T-helper 1 cell treated with Interleukin-12 subunit alpha and Interleukin-12 subunit beta and Interleukin-4 antibody, amounts not matched to agents 30 μg/mL and 1 μg/mL, for 36 hours (primary cell): ENCODE results near the gene KRTAP20-4.

ENCODE experiments used
- H3K27ac Mint-ChIP-seq: one replicate; pipeline ENCODE4 v1.8.0; 2021; ENCODE audit warnings: mild to moderate bottlenecking, mixed read lengths
- H3K27me3 Mint-ChIP-seq: one replicate; pipeline ENCODE4 v1.8.0; 2021; ENCODE audit warnings: low read depth, mixed read lengths
- H3K36me3 Mint-ChIP-seq: one replicate; pipeline ENCODE4 v1.8.0; 2021; ENCODE audit warnings: low read depth, mixed read lengths
- H3K4me1 Mint-ChIP-seq: one replicate; pipeline ENCODE4 v1.8.0; 2021; ENCODE audit warnings: low read depth, mixed read lengths
- H3K4me3 Mint-ChIP-seq: one replicate; pipeline ENCODE4 v1.8.0; 2021; ENCODE audit warnings: mild to moderate bottlenecking, moderate library complexity, mixed read lengths
- H3K9me3 Mint-ChIP-seq: one replicate; pipeline ENCODE4 v1.8.0; 2021; ENCODE audit warnings: mixed read lengths

Gene KRTAP20-4

GRCh38 chr21:30623362-30623761 is 2.9 kb downstream of the KRTAP20-4 start:
- H3K4me1 Mint-ChIP-seq, result no peaks in the 10 kb centered on the region
- no peak overlapping the region for H3K4me3 Mint-ChIP-seq
- H3K36me3 Mint-ChIP-seq, result no peaks in the 10 kb centered on the region
- no peaks in the 10 kb centered on the region for H3K27me3 Mint-ChIP-seq
- H3K9me3 Mint-ChIP-seq, result peaks cover 6% of the 10 kb centered on the region
- H3K27ac Mint-ChIP-seq, result no peak overlapping the region

DNA sequence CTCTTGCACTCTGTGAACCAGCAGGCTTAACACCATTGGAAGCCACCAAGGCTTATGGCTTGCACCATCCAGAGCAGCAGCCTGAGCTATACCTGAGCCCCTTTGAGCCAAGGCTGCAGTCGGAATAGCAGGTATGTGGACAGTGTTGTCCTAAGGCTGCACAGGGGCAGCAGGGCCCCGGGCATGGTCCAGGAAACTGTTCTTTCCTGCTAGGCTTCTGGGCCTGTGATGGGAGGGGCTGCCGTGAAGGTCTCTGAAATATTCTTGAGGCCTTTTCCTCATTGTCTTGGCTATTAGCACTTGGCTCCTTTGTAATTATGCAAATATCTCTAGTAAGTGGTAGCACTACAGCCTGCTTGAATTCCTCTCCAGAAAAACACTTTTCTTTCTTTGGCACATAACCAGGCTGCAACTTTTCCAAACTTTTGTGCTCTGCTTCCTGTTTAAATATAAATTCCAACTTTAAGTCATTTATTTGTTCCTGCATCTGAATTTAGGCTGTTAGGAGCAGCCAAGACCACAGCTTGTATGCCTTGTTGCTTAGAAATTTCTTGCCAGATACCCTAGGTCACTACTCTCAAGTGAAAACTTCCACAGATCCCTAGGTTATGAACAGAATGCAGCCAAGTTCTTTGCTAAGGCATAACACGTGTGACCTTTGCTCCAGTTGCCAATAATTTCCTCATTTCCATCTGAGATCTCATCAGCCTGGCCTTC is 5.2 kb downstream of the KRTAP20-4 start:
- Mint-ChIP-seq H3K4me1 (no peaks in the 10 kb centered on the region), H3K27me3 (no peaks in the 10 kb centered on the region), H3K27ac (no peak overlapping the region), H3K9me3 (peaks cover 6% of the 10 kb centered on the region), H3K36me3 (no peaks in the 10 kb centered on the region), H3K4me3 (no peak overlapping the region)

- H3K27ac Mint-ChIP-seq, result no peak overlapping the region
- no peak overlapping the region for H3K4me3 Mint-ChIP-seq
- H3K4me1 Mint-ChIP-seq, result no peaks in the 10 kb centered on the region
- peaks cover 6% of the 10 kb centered on the region for H3K9me3 Mint-ChIP-seq
- no peaks in the 10 kb centered on the region for H3K27me3 Mint-ChIP-seq
- no peaks in the 10 kb centered on the region for H3K36me3 Mint-ChIP-seq
These were observed 7.7 kb downstream of the KRTAP20-4 start for GRCh38 chr21:30628109-30628508.

DNA sequence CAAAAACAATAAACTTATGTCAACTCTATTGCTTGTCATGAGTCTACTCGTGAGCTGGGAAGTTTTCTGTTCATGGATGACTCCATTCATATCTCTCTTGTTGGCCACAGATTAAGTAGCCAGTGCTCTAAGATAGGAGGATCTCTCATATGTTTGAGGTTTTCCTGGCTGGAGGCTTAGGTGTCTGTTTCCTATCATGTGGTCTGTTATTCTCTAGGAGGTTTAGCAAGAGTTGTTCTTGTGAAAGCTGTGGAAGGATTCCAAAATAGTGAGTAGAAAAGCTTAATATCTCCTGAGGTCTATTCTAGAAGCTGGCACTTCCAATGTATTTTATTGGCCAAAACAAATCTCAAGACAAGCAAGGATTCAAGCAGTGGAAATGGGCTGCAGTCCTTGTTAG is 8.8 kb downstream of the KRTAP20-4 start:
- Mint-ChIP-seq H3K27me3 (no peaks in the 10 kb centered on the region), H3K4me3 (no peak overlapping the region), H3K4me1 (no peaks in the 10 kb centered on the region), H3K36me3 (no peaks in the 10 kb centered on the region), H3K9me3 (peaks cover 6% of the 10 kb centered on the region), H3K27ac (no peak overlapping the region)

- no peaks in the 10 kb centered on the region for H3K27me3 Mint-ChIP-seq
- H3K9me3 Mint-ChIP-seq, result no peaks in the 10 kb centered on the region
- H3K4me3 Mint-ChIP-seq, result no peak within 1 kb of the TSS
- no peak within 1 kb of the TSS for H3K27ac Mint-ChIP-seq
- no peaks in the 10 kb centered on the region for H3K4me1 Mint-ChIP-seq
- no peaks in the 10 kb centered on the region for H3K36me3 Mint-ChIP-seq
These were observed 14.5 kb downstream of the KRTAP20-4 start, which contains the start of gene KRTAP20-2 for GRCh38 chr21:30634906-30635305. TSS of gene KRTAP20-2 (plus strand) at chr21:30635206. CDS start at chr21:30635264, 58 bp downstream.

- Mint-ChIP-seq H3K9me3 (peaks cover 3% of the 10 kb centered on the region), H3K36me3 (no peaks in the 10 kb centered on the region)
These were observed 18.3 kb downstream of the KRTAP20-4 start for GRCh38 chr21:30638686-30639085.

GRCh38 chr21:30642564-30642963 is 22.1 kb downstream of the KRTAP20-4 start, which contains the start of gene KRTAP20-3:
TSS of gene KRTAP20-3 (plus strand) at chr21:30642864.
- no peaks in the 10 kb centered on the region for H3K36me3 Mint-ChIP-seq
- H3K4me1 Mint-ChIP-seq, result no peaks in the 10 kb centered on the region
- H3K4me3 Mint-ChIP-seq, result no peak within 1 kb of the TSS
- H3K27ac Mint-ChIP-seq, result no peak within 1 kb of the TSS
- no peaks in the 10 kb centered on the region for H3K27me3 Mint-ChIP-seq
- H3K9me3 Mint-ChIP-seq, result peaks cover 6% of the 10 kb centered on the region

More at GRCh38 chr21:30638686-30639085, 18.3 kb downstream of the KRTAP20-4 start:
- no peaks in the 10 kb centered on the region for H3K4me1 Mint-ChIP-seq
- no peaks in the 10 kb centered on the region for H3K27me3 Mint-ChIP-seq
- H3K27ac Mint-ChIP-seq, result no peak overlapping the region
- H3K4me3 Mint-ChIP-seq, result no peak overlapping the region

DNA sequence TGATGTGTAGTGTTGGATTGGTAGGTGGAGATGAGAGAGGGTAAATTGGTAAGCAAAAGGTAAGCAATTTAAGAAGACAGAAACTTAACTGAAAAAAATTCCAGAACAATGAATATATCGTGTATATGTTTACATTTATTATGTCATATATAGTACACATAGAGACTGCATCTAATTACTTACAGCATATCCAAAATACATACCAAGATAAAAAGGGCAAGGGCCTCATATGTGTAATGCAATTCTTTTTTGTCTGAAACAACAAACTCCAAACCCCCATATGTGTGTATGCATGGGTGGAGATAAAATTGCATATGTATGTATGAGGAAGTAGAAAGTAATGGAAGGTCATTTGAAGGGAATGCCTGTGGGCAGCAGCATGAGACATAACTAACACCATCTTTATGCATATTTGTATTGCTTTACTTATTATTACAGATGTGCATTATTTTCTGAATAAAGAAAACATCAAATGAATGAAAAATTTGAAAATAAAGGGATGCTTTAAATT is 26.5 kb downstream of the KRTAP20-4 start:
- no peaks in the 10 kb centered on the region for H3K4me1 Mint-ChIP-seq

DNA sequence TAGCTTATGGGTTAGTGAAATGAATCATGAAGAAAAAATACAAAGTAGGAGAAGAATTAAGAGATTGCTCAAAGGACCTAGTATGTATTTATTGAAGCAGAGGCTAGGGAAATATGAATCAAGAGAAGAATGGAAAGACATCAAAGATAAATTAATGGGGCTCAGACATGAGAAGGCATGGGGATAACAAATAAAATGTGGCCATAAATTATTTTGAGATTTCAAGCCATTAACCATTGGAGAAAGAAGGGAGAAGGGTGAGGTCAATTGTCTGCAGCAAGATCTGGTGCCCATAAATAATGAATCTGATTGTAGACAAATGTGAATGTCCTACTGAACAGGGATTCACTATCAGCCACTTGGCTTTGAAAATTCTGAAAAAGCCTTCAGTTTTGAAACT is 32.5 kb downstream of the KRTAP20-4 start:
- Mint-ChIP-seq H3K4me1 (no peaks in the 10 kb centered on the region), H3K9me3 (no peaks in the 10 kb centered on the region), H3K36me3 (no peaks in the 10 kb centered on the region), H3K4me3 (no peak overlapping the region), H3K27me3 (no peaks in the 10 kb centered on the region), H3K27ac (no peak overlapping the region)

More for the DNA sequence above, 26.5 kb downstream of the KRTAP20-4 start:
- H3K27me3 Mint-ChIP-seq, result no peaks in the 10 kb centered on the region
- peaks cover 6% of the 10 kb centered on the region for H3K9me3 Mint-ChIP-seq
- no peak overlapping the region for H3K27ac Mint-ChIP-seq
- no peak overlapping the region for H3K4me3 Mint-ChIP-seq
- H3K36me3 Mint-ChIP-seq, result no peaks in the 10 kb centered on the region

GRCh38 chr21:30668776-30669175 is 48.3 kb downstream of the KRTAP20-4 start:
- Mint-ChIP-seq H3K9me3 (peaks cover 14% of the 10 kb centered on the region), H3K27ac (no peak overlapping the region), H3K36me3 (no peaks in the 10 kb centered on the region), H3K4me1 (no peaks in the 10 kb centered on the region), H3K4me3 (no peak overlapping the region), H3K27me3 (peaks cover 5% of the 10 kb centered on the region)
